Measurements from ENCODE around the gene FXYD4.

DNA sequence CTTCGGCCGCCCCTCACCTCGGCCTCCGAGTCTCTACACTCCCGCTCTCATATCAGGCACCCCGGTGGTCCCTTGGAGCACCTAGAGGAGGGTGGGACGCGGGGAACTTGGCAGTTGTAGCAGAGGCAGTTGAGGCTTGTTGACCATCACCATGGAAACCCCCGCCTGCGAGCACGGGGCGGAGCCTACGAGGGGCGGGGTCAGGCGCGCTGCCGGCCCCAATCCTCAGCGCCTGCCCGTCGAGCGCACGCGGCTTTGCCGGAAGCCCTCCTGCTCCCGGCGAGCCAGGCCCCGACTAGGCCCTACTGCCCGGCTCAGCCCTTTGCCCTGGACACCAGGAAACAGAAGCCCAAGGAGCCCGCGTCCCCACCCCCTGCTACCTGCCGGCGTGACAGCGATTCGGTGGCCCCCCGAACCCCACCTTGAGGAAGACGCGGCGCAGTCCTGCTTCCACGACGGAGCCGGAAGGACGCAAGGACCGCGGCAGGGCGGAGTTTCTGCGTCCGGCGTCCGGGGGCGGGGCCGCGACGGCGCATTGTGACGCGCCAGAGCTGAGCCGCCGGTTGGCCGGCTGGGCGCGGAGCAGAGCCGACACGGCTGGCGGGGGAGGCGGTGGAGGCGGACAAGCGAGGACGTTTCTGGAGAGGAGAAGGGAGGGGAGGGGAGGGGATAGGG is 37.4 kb downstream of the FXYD4 start, which contains the start of gene HNRNPF:
- TF ChIP-seq GABPA (IDR thresholded peaks at IDR 0.05; ENCODE audit: low read depth) = peak; percentile 75
- TF ChIP-seq, protein P1, sequence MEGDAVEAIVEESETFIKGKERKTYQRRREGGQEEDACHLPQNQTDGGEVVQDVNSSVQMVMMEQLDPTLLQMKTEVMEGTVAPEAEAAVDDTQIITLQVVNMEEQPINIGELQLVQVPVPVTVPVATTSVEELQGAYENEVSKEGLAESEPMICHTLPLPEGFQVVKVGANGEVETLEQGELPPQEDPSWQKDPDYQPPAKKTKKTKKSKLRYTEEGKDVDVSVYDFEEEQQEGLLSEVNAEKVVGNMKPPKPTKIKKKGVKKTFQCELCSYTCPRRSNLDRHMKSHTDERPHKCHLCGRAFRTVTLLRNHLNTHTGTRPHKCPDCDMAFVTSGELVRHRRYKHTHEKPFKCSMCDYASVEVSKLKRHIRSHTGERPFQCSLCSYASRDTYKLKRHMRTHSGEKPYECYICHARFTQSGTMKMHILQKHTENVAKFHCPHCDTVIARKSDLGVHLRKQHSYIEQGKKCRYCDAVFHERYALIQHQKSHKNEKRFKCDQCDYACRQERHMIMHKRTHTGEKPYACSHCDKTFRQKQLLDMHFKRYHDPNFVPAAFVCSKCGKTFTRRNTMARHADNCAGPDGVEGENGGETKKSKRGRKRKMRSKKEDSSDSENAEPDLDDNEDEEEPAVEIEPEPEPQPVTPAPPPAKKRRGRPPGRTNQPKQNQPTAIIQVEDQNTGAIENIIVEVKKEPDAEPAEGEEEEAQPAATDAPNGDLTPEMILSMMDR (IDR thresholded peaks at IDR 0.05) = no peak
- peak; percentile 73; the same call in 1 of the 2 replicates for TF ChIP-seq RFX5 (IDR thresholded peaks at IDR 0.05; ENCODE audit: low read length)
